Caco-2 (cell line): Measurements from ENCODE around the gene CREB3L2. TPM values are rescaled to one million over a fixed set of nuclear protein-coding genes. Genes with fewer than 3 reads are reported as not detected.
"Not testable (repeated sequence)": the region's sequence is repeated elsewhere in the genome, so short reads cannot be mapped to it uniquely, and the experiment has no call there.

Experiments
- BruUV-seq: library from RNA; stranded (reverse); fragments of 400-500 nt; replicated peaks from 2 replicates; lab custom pipeline; 2021; lab: Mats Ljungman, UMichigan
- CTCF ChIA-PET: fragments of 300-600 bp; sonication (Branson Sonifier 250); formaldehyde crosslinking; loops from one replicate; lab custom pipeline; 2022; ENCODE audit warnings: antibody characterized with exemption; lab: Charles Lee
- POLR2A ChIA-PET: fragments of 300-600 bp; sonication (Branson Sonifier 250); formaldehyde crosslinking; loops from one replicate; lab custom pipeline; 2022; ENCODE audit warnings: antibody characterized with exemption; lab: Charles Lee
- DNase-seq, 2 experiments: peaks; one replicate each; pipeline versions ENCODE4 v3.0.0 to v3.0.0-alpha.2; 2020 to 2022
- H3K27me3 ChIP-seq: replicated peaks from 2 replicates; pipeline ENCODE4 v1.6.0; 2011; ENCODE audit warnings: low read length; ENCODE audit not compliant: control insufficient read depth, insufficient read depth
- H3K36me3 ChIP-seq: 2 replicates; pipeline ENCODE4 v1.5.1; 2011; ENCODE audit warnings: low read length; ENCODE audit not compliant: control insufficient read depth, insufficient read depth
- H3K4me1 ChIP-seq: fragments of 250-450 bp; sonication (Bioruptor Pico); 2 replicates; pipeline ENCODE4 v1.5.1; 2020; ENCODE audit warnings: mild to moderate bottlenecking
- H3K4me3 ChIP-seq: 2 replicates; pipeline ENCODE4 v1.5.1; 2011; ENCODE audit warnings: low read depth, mild to moderate bottlenecking, control low read depth, low read length
- H3K9me3 ChIP-seq: fragments of 250-450 bp; sonication (Bioruptor Pico); 2 replicates; pipeline ENCODE4 v1.5.1; 2020; ENCODE audit warnings: mild to moderate bottlenecking, moderate library complexity
- H3K27ac Mint-ChIP-seq: one replicate; pipeline ENCODE4 v1.8.0; 2022; ENCODE audit warnings: mixed read lengths; ENCODE audit not compliant: unreplicated experiment
- H3K27me3 Mint-ChIP-seq: one replicate; pipeline ENCODE4 v1.8.0; 2022; ENCODE audit warnings: mixed read lengths; ENCODE audit not compliant: insufficient read depth, unreplicated experiment
- H3K36me3 Mint-ChIP-seq: one replicate; pipeline ENCODE4 v1.8.0; 2022; ENCODE audit warnings: mild to moderate bottlenecking, mixed read lengths; ENCODE audit not compliant: insufficient read depth, unreplicated experiment
- H3K4me1 Mint-ChIP-seq: one replicate; pipeline ENCODE4 v1.8.0; 2022; ENCODE audit warnings: low read depth, mixed read lengths; ENCODE audit not compliant: unreplicated experiment
- H3K4me3 Mint-ChIP-seq: one replicate; pipeline ENCODE4 v1.8.0; 2022; ENCODE audit warnings: mild to moderate bottlenecking, moderate library complexity, mixed read lengths; ENCODE audit not compliant: unreplicated experiment
- H3K9me3 Mint-ChIP-seq: one replicate; pipeline ENCODE4 v1.8.0; 2022; ENCODE audit warnings: mixed read lengths; ENCODE audit not compliant: unreplicated experiment
- CTCF ChIP-seq, 2 experiments: fragments of 200-600 bp in 1 of 2; IDR thresholded peaks; 1 replicate in 1 of 2; 2 replicates in 1 of 2; pipeline versions ENCODE4 v1.5.1 to v1.8.0; 2011 to 2022; ENCODE audit warnings: antibody characterized with exemption in 1 of 2, control low read depth in 1 of 2, inconsistent platforms in 1 of 2, low read depth in 1 of 2, low read length in 1 of 2, mild to moderate bottlenecking in 1 of 2, moderate library complexity in 1 of 2; ENCODE audit not compliant: insufficient read depth in 1 of 2, severe bottlenecking in 1 of 2, unreplicated experiment in 1 of 2
- intact Hi-C: fragments of 100-400 bp; cut with micrococcal nuclease; formaldehyde crosslinking; loops from one replicate; pipeline ENCODE4 v1.10.0; 2022; ENCODE audit not compliant: unreplicated experiment
- total RNA-seq: library from RNA; stranded (reverse); gene quantifications from 2 replicates; pipeline ENCODE4 v1.2.3, GENCODE V29; 2022

Gene CREB3L2
- total RNA-seq, 1 experiment from 2014 or later: 123 TPM

- BruUV-seq: no TSS peak
- no peak overlapping the region for H3K4me3 Mint-ChIP-seq
- no peaks in the 10 kb centered on the region for H3K4me1 Mint-ChIP-seq
- no peaks in the 10 kb centered on the region; the same call in 1 of the 2 replicates for H3K9me3 ChIP-seq
- H3K4me1 ChIP-seq: no peaks in the 10 kb centered on the region; the same call in 1 of the 2 replicates
- TF ChIP-seq CTCF (IDR thresholded peaks at IDR 0.05; ENCODE audit: insufficient read depth in 1 of 2, low read depth in 1 of 2, low read length in 1 of 2, severe bottlenecking in 1 of 2, unreplicated experiment in 1 of 2): no peak
- peaks cover 10% of the 10 kb centered on the region for H3K36me3 ChIP-seq
- ChIA-PET POLR2A (no interaction called here), CTCF (no interaction called here)
- H3K27ac Mint-ChIP-seq: peak overlapping the region; percentile 26
- H3K36me3 Mint-ChIP-seq: peaks cover 93% of the 10 kb centered on the region
- no peaks in the 10 kb centered on the region for H3K27me3 ChIP-seq
- no peaks in the 10 kb centered on the region for H3K27me3 Mint-ChIP-seq
- intact Hi-C loops: no loop called here
- H3K9me3 Mint-ChIP-seq: peaks cover 18% of the 10 kb centered on the region
- no peak overlapping the region for H3K4me3 ChIP-seq
- no peak for DNase-seq
Measured at GRCh38 chr7:137908106-137908505, 93.8 kb downstream of the CREB3L2 start.

- H3K36me3 ChIP-seq, H3K4me3 ChIP-seq, H3K27ac Mint-ChIP-seq, H3K9me3 ChIP-seq, H3K27me3 ChIP-seq, POLR2A ChIA-PET, H3K27me3 Mint-ChIP-seq, DNase-seq, H3K4me3 Mint-ChIP-seq, H3K4me1 Mint-ChIP-seq, intact Hi-C loops, CTCF ChIA-PET, H3K4me1 ChIP-seq, BruUV-seq: not testable (repeated sequence)
- peaks cover 91% of the 10 kb centered on the region for H3K36me3 Mint-ChIP-seq
- peaks cover 18% of the 10 kb centered on the region for H3K9me3 Mint-ChIP-seq
Measured at GRCh38 chr7:137906636-137907035, 95.2 kb downstream of the CREB3L2 start.

- BruUV-seq: no TSS peak
- POLR2A ChIA-PET: no interaction called here
- H3K36me3 Mint-ChIP-seq: peaks cover 88% of the 10 kb centered on the region
- H3K9me3 Mint-ChIP-seq: peaks cover 18% of the 10 kb centered on the region
- no peaks in the 10 kb centered on the region for H3K27me3 ChIP-seq
- TF ChIP-seq CTCF (IDR thresholded peaks at IDR 0.05; ENCODE audit: insufficient read depth in 1 of 2, low read depth in 1 of 2, low read length in 1 of 2, severe bottlenecking in 1 of 2, unreplicated experiment in 1 of 2): no peak
- H3K27me3 Mint-ChIP-seq: no peaks in the 10 kb centered on the region
- H3K4me3 ChIP-seq: no peak overlapping the region
- DNase-seq: no peak
- no peaks in the 10 kb centered on the region for H3K4me1 Mint-ChIP-seq
- H3K4me1 ChIP-seq: no peaks in the 10 kb centered on the region; the same call in 1 of the 2 replicates
- intact Hi-C loops: no loop called here
- no peaks in the 10 kb centered on the region; the same call in 1 of the 2 replicates for H3K9me3 ChIP-seq
- H3K27ac Mint-ChIP-seq: no peak overlapping the region
- peaks cover 13% of the 10 kb centered on the region for H3K36me3 ChIP-seq
- H3K4me3 Mint-ChIP-seq: no peak overlapping the region
- CTCF ChIA-PET: interaction anchor here (0.6 to 1.0 kb wide), 3 partner anchors 73 to 114 kb away, joined by 3 to 4 read pairs (median 3); partner anchors contain the start of gene CREB3L2
Measured at GRCh38 chr7:137904833-137905232, 97.1 kb downstream of the CREB3L2 start.
